ENCODE data around the gene CIC. TPM values are rescaled to one million over a fixed set of nuclear protein-coding genes. Genes with fewer than 3 reads are reported as not detected.

Gene CIC
- polyA plus RNA-seq, 1 donor (not counting 4 experiments of a cell fraction or from before 2014, with no cell fraction given) = 3.1 TPM

GRCh38 chr19:42269478-42270345, 660 bp downstream of the CIC start:
- Histone ChIP-seq H3K9me1 (ENCODE audit: control insufficient read depth, extremely low read depth, insufficient read depth, low read length) (no peaks in the 10 kb centered on the region), H3K4me1 (ENCODE audit: control insufficient read depth, extremely low read depth, insufficient read depth, low read length) (peaks cover 25% of the 10 kb centered on the region), H3K9me3 (ENCODE audit: control insufficient read depth, low read depth, low read length) (no peaks in the 10 kb centered on the region), H3K4me2 (ENCODE audit: control insufficient read depth, extremely low read depth, insufficient read depth, low read depth, low read length) (peak overlapping the region; percentile 97), H4K20me1 (ENCODE audit: control insufficient read depth, extremely low read depth, insufficient read depth, low read length) (no peaks in the 10 kb centered on the region), H3K27me3 (ENCODE audit: control insufficient read depth, extremely low read depth, insufficient read depth, low read length) (no peaks in the 10 kb centered on the region), H3K9ac (ENCODE audit: control insufficient read depth, extremely low read depth, insufficient read depth, low read length) (peak overlapping the region; percentile 99), H3K36me3 (ENCODE audit: control insufficient read depth in 2 of 2, extremely low read depth in 1 of 2, insufficient read depth in 2 of 2, low read length in 2 of 2) (peaks cover 14 to 15% of the 10 kb centered on the region in 2 experiments), H3K4me3 (ENCODE audit: control insufficient read depth in 2 of 3, extremely low read depth in 1 of 3, insufficient read depth in 2 of 3, low read depth in 1 of 3, low read length in 3 of 3) (peak overlapping the region; percentile 59 to 90 (median 86)), H3K79me2 (ENCODE audit: control insufficient read depth, insufficient read depth, low read length) (peaks cover 45% of the 10 kb centered on the region), H2AFZ (ENCODE audit: control insufficient read depth, low read length) (no peak overlapping the region), H3K27ac (ENCODE audit: control insufficient read depth, insufficient read depth, low read length) (peak overlapping the region; percentile 95)
- dilution Hi-C loops (cut with MboI; ENCODE audit: extremely low pct_ligation_motif_present, low sequenced_read_pairs) = no loop called here
- FAIRE-seq (no peak), DNase-seq (ENCODE audit: low read depth, low spot score) (no peak)
- TF ChIP-seq CTCF (optimal IDR thresholded peaks at IDR 0.05 in 1 of 3, IDR thresholded peaks at IDR 0.05 in 1 of 3, conservative IDR thresholded peaks at IDR 0.05 in 1 of 3; ENCODE audit: extremely low read depth in 1 of 3, insufficient read depth in 2 of 3, low read length in 3 of 3) = no peak
- no peak for TF ChIP-seq EZH2 (IDR thresholded peaks at IDR 0.05; ENCODE audit: low read length)

DNA sequence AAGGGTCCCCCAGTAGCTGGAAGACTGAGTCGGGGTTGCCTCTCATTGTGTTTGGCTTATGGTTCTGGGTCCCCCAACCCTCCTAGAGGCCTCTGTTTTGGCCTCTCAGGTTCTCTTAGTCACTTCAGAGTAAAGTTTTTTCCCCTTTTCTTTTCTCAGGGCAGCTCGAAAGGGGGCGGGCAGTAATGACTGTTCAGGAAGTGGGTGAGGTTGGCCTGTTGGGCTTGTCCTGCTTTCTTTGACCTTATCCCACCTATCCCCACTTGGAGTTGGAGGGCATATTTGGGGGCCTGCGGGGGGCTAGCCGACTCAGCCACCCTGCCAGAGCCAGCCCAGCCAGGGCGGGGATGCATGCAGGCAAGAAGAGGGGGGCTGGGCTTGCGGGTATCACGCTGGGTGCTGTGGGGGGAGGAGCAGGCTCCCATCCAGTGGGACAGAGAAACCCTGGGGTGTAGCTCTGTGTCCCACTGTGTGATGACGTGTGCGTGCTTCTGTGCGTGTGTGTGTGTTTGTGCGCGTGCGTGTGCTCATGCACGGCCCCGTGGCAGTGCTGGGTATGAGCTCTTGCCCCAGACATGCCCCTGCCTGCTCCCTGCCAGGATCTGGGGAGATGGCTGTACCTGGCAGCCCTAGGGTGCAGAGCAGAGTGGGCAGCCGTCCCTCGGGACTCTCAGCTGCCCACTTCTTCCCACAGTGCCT, 1.4 kb downstream of the CIC start:
- Histone ChIP-seq H4K20me1 (ENCODE audit: control insufficient read depth, extremely low read depth, insufficient read depth, low read length) (no peaks in the 10 kb centered on the region), H3K9me1 (ENCODE audit: control insufficient read depth, extremely low read depth, insufficient read depth, low read length) (no peaks in the 10 kb centered on the region), H3K36me3 (ENCODE audit: control insufficient read depth in 2 of 2, extremely low read depth in 1 of 2, insufficient read depth in 2 of 2, low read length in 2 of 2) (peaks cover 19 to 22% of the 10 kb centered on the region in 2 experiments), H3K4me3 (ENCODE audit: control insufficient read depth in 2 of 3, extremely low read depth in 1 of 3, insufficient read depth in 2 of 3, low read depth in 1 of 3, low read length in 3 of 3) (peak overlapping the region; percentile 59 to 90 (median 86)), H3K27me3 (ENCODE audit: control insufficient read depth, extremely low read depth, insufficient read depth, low read length) (no peaks in the 10 kb centered on the region), H3K9me3 (ENCODE audit: control insufficient read depth, low read depth, low read length) (no peaks in the 10 kb centered on the region), H3K79me2 (ENCODE audit: control insufficient read depth, insufficient read depth, low read length) (peaks cover 52% of the 10 kb centered on the region), H3K4me2 (ENCODE audit: control insufficient read depth, extremely low read depth, insufficient read depth, low read depth, low read length) (peak overlapping the region; percentile 97), H3K27ac (ENCODE audit: control insufficient read depth, insufficient read depth, low read length) (peak overlapping the region; percentile 95), H3K9ac (ENCODE audit: control insufficient read depth, extremely low read depth, insufficient read depth, low read length) (peak overlapping the region; percentile 99), H2AFZ (ENCODE audit: control insufficient read depth, low read length) (no peak overlapping the region), H3K4me1 (ENCODE audit: control insufficient read depth, extremely low read depth, insufficient read depth, low read length) (peaks cover 31% of the 10 kb centered on the region)
- FAIRE-seq = peak; percentile 99
- TF ChIP-seq CTCF (optimal IDR thresholded peaks at IDR 0.05 in 1 of 3, IDR thresholded peaks at IDR 0.05 in 1 of 3, conservative IDR thresholded peaks at IDR 0.05 in 1 of 3; ENCODE audit: extremely low read depth in 1 of 3, insufficient read depth in 2 of 3, low read length in 3 of 3) = no peak
- TF ChIP-seq EZH2 (IDR thresholded peaks at IDR 0.05; ENCODE audit: low read length) = no peak
- peak; percentile 83 for DNase-seq (ENCODE audit: low read depth, low spot score)
- dilution Hi-C loops (cut with MboI; ENCODE audit: extremely low pct_ligation_motif_present, low sequenced_read_pairs) = no loop called here
